ENCODE data around the gene RANBP10.

DNA sequence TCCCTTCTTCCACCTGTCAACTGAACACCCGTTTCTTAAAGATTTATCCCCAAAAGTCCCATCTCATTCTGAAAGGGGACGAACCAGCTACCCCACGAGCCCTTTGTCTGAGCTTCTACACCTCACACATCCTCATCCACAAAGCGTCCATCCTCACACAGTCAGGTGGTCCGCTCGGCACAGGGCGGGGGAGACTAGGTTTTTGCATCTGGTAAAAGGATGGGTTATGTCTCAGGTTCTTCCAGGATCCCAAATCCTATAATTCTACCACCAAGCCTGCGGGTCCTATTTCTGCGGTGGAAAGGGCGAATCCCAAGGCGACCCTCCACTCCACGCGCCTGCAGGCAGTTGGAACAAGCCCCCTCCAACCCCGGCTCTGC is 87.7 kb downstream of the RANBP10 start:
- TF ChIP-seq, protein P1, sequence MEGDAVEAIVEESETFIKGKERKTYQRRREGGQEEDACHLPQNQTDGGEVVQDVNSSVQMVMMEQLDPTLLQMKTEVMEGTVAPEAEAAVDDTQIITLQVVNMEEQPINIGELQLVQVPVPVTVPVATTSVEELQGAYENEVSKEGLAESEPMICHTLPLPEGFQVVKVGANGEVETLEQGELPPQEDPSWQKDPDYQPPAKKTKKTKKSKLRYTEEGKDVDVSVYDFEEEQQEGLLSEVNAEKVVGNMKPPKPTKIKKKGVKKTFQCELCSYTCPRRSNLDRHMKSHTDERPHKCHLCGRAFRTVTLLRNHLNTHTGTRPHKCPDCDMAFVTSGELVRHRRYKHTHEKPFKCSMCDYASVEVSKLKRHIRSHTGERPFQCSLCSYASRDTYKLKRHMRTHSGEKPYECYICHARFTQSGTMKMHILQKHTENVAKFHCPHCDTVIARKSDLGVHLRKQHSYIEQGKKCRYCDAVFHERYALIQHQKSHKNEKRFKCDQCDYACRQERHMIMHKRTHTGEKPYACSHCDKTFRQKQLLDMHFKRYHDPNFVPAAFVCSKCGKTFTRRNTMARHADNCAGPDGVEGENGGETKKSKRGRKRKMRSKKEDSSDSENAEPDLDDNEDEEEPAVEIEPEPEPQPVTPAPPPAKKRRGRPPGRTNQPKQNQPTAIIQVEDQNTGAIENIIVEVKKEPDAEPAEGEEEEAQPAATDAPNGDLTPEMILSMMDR (IDR thresholded peaks at IDR 0.05): no peak
- no peak for TF ChIP-seq POLR2A (IDR thresholded peaks at IDR 0.05)

Data from breast epithelium (tissue), 3 donors.